HG03095 (cell line): ENCODE data around the gene THSD7A.

Experiments
- ATAC-seq: cut with Tn5 transposase; IDR thresholded peaks from one replicate; pipeline ENCODE4 v1.9.1; 2021; ENCODE audit warnings: moderate library complexity; ENCODE audit not compliant: unreplicated experiment

Gene THSD7A

DNA sequence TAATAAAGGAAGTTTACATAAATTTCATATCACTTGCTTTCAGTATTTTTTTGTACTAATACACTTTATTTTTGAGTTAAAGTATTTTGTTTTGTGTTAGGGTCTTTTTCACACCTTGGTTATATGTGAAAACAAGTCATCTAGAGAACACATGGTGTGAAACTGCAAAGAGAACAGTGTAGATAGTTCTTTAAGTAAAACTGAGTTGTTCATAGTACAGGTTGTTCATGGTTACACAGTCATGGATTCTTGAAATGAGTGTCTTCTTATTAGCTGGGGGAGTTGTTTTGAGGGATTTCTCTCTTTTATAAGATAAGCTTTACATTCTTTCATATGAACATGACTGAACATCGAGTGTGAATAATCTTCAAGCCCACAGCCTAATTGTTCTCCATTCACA lies 244.2 kb downstream of the THSD7A start:
- ATAC-seq, result no peak

DNA sequence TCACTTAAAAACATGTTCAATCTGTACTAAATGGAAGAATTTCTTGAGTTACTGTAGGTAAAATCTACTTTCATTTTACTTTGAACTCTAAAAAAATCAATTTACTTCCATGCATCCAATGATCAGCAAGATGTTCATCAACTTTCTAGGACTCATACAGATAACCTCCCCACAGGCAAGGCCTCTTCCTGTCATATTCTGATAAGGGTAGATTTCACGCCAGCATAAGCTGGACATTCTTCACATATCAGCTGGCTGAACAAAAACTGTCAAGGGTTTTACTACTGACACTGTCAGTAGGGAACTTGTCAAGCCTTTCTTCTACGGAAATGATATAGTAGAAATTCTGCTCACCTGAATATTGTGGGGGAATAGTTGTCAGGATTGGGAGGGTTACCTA lies 244.9 kb downstream of the THSD7A start:
- no peak for ATAC-seq

DNA sequence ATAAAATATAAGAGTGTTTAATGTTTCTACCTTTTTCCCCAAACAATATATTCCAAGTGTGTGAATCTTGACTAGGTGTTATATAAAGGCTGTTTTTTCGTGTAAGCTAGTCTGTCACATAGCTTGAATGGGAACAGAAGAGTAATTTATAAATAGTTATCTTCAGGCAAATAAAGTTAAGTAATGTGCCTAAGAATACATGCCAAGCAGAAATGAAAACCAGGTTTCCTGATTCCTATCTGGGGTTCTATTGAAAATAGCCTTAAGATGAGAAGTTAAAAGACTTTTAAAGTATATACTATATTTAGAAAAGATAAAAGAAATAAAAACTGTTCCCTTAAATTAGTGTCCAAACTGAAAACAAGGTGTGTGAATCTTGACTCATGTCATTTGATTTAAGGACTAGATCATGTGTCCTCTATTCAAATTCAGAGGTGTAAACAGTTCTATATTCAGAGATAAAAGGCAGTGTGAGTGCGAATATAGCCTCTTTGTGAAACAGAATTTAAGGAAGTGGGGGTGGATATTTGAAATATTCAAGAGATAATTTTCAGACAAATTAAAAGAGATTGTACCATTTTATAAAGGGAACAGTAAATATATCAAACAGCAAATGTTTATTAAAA lies 247.5 kb downstream of the THSD7A start:
- no peak for ATAC-seq

DNA sequence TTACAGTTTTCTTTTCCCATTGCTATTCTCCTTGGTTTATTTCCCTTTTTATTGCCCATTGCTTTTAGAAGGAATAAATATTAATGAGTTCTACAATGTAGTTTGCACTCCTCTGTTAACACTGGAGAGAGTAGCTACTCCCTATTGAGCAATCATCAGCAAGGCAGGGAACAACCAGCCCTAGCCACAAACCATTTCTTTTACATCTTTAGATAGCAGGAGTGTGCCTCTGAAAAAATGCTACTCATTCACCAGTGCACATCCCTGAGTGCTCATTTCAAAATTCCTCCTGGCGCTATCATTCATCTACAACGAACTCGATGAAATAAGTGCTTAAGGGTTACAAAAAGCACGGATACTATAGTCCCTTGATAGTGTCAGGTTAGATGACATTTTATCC lies 252.9 kb downstream of the THSD7A start:
- no peak for ATAC-seq

DNA sequence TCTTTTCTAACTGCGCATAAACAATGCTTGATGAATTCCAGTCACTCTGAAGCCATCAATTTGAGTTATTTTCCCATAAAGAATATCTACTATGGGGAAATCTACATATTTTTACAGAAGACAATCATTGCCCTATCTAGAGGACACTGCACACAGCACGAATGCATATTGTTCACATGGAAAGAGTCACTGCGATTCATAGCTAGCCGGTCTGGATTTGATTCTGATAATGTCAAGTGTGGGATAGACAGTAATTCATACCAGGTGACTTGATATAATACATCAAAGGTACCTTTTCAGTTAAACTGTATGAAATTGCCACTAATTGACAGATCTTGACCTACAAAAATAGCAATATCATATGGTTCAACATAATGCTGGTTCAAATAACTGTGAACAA lies 255.7 kb downstream of the THSD7A start:
- ATAC-seq, result no peak

DNA sequence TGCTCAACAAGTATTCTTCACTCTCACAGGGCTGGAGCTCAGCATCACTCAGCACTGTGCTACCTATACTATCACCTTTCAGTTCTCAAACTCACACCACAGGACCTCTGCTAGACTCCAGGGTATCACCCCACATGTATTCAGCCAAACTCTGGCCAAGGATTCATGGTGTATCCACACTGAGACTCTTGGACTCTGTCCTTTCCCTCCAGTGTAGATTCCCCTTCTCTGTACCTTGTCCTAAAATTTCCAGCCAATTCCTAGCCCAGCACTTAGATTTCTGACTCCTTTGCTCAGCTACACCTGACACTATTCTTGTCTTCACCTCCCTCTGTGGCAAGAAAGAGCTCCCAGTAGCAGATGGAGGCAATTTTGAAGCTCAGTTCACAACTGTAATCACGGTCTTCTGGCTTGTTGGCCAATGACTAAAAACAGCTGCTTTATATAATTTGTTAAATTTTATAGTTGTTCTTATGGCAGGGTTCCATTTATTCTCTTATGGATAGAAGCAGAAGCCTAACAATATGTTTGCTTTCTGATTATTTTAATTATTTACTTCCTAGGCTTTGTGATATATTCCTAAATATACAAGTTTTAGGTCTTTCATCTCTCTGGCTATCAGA lies 258.8 kb downstream of the THSD7A start:
- ATAC-seq, result no peak

DNA sequence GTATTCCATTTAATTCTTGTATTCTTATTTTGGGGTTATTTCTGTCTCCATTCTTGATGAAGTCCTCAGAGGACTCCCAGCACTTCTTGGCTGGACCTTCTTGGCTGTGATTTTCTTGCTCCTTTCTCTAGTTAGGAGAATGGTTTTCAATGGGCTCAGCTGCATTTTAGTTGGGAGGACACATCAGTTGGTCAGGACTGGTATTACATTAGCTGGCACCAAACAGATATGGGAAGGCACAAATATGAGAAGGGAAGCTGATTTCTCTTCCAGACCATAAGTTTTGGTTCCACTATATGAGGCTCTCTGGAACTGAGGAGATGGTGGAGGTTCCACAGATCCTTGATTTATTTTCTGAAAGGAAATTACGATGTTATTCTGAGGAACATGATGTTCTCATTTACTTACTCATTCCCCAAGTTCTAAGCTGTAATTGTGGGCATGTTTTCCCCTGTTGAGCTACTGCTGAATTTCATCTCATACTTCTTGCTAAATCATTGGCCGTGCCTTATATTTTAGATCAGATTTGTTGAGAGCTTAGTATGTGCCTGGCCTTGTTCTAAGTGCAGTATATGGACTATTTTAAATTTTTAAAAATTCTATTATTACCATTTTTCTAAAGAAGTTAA lies 261.0 kb downstream of the THSD7A start:
- no peak for ATAC-seq

DNA sequence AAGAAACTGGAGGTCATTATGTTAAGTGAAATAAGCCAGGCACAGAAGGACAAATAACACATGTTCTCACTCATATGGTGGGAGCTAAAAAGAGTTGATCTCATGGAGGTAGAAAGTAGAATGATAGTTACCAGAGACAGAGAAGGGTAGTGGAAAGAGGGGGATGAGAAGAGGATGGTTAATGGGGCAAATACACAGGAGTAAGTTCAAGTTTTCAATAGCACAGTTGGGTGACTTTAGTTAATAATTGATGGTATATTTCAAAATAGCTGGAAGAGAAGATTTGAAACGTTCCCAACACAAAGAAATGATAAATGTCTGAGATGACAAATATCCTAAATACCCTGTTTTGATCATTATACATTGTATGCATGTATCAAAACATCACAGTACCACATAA lies 261.8 kb downstream of the THSD7A start:
- ATAC-seq, result no peak

DNA sequence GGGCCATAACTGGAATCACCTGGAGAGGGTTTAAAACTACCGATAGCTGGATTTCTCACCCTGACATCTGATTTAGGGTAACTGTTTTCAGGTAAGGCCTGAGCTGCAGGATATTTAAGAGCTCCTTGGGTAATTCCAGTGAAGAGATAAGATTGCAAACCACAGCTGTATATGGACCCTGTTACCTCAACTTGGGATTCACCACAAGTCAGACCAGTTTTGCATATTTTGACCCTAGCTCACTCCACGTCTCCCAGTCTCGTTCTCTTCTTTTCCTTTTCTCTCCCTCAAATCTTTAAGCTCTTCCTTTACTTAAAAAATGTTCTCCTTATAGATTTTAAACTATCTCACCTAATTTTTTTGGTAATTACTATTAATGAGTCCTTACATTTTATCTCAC lies 264.4 kb downstream of the THSD7A start:
- ATAC-seq, result no peak

DNA sequence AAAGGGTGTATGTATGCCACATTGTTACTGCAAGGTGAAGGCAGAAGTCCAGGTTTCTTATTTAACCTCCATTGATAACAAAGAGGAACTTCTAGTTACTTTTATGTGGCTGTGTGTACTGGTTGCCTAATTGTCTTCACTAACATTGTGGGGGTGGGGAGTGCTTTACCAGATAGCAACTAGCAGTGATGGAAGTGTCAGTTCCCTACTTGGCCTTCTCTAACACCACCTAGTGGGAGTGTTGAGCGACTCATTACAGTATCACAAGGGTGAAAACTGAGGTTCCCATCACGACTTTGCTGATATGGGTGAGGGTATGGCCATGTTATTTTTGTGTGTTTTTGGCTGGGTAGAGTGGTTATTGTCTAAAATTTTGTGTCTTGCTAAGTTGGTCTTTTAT lies 274.4 kb downstream of the THSD7A start:
- peak; percentile 93 for ATAC-seq

DNA sequence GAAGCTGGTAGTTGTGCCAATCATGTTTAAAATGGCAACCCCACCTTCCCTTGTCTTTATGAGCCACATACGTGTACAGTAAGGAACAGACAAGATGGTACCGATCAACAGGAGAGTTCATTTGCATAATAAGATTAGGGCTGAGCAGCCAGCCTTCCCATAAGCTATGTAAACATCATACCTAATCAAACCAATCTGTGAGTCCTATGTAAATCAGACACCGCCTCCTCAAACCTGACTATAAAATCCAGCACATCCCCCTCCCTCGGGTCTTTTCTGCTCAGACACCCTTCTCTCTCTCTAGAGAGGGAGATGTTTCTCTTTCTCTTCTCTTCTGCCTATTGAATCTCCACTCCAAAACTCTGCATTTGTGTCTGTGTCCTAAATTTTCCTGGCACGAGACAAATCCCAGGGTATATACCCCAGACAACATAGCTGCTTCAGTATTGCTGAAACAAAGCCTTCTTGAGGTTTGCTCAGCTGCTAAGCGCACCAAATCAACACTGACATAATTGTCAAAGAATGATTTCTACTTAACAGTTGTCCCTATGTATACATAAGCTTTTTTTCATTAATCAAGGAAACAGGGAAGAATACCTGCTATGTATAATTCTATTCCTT lies 279.2 kb downstream of the THSD7A start:
- no peak for ATAC-seq

DNA sequence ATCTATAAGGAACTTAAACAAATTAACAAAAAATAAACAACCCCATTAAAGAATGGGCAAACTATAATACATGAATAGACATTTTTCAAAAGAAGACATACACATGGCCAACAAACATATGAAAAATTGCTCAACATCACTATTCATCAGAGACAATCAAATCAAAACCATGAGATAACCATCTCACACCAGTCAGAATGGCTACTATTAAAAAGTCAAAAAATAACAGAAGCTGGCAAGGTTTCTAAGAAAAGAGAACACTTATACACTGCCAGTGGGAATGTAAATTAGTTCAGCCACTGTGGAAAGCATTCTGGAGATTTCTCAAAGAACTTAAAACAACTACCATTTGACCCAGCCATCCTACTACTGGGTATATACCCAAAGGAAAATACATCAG lies 280.5 kb downstream of the THSD7A start:
- no peak for ATAC-seq

DNA sequence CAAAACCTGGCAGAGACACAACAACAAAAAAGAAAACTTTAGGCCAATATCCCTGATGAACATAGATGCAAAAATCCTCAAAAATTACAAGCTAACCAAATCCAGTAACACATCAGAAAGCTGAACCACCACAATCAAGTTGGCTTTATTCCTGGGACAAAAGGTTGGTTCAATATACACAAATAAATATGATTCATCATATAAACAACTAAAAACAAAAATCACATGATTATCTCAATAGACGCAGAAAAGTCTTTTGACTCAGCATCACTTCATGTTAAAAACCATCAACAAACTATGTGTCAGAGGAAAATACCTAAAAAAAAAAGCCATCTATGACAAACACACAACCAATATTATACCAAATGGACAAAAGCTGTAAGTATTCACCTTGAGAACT lies 283.5 kb downstream of the THSD7A start:
- no peak for ATAC-seq

DNA sequence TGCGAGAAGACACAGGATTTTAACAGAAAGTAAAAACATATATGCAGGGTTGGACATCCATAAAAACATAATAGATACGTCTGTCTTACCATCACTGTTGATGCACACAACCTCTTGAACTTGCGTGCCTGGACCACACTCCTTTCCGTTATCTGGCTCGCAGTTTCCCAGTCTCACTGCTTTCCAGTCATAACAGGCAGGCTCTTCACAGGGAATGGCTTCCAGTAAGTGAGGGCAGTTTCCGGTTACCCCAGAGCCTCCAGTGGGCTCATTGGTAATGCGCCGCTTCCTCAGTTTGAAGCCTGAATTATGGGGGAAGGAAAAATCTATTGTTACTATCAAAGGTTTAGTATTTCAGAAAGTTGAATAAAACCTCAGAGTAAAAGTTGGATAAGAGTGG lies 290.7 kb downstream of the THSD7A start:
- no peak for ATAC-seq

DNA sequence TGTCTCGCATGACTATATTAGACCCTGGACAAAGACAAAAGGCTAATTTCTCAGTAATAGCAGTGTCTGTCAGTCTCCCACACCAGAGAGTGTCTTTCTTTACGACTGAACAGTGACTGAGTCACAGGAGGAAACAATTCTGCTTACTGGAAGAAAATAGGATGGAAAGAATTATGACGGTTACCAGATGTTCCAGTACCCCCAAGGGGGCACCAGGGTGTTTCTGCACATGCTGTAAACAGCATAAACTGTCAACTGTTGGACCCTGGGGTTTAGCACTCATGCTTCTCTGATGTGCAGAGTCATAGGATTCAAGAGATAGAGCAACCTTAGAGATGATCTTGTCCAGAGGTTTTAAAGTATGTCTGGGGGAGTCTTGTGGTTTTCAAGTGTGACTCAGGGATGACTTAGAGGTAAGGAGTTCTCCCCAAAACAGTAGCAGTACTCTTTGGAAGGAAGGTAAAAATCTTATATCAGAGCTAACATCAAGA lies 291.7 kb downstream of the THSD7A start:
- no peak for ATAC-seq

DNA sequence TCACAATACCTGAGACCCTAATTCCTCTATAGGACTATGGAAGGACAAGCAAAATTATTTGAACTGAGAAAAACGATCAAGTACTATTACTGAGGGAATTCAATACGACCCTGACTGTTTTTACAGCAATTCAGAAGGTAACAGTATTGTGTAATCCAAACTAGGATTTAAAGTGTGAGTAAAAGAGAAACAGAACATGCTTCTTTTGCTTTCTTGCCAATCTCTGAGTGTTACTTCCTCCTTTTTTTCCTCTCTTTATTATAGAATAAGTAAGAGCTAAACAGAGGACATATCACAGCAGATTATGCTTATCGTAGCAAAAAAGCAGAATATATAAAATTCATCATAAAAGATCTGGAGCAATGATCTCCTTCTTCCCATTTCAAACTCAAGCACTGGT lies 292.1 kb downstream of the THSD7A start:
- ATAC-seq, result no peak

DNA sequence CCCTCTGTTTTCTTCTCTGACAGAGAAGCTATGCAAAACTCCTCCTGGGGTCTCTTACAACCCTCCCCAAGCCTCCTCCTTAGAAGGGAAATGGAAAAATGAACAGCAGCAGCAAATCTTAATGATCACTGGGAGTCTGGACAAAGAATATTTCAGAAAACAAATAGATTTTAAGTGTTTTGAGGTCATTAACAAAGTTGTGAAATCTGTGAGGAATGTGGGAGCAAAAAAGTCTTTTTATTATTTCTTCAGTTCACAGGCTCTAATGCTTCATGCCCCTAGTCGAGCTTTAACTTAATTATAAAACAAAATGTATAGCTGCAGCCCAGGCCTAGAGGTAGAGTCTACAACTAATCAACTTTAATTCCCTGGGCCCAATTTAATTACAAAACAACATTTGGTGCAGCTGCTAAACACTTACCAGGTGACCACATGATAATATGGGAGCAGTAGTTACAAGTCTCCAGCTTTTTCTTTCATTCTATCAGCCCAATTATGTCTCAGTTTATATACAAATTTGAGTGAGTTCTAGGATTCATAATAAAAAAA lies 293.2 kb downstream of the THSD7A start:
- no peak for ATAC-seq

DNA sequence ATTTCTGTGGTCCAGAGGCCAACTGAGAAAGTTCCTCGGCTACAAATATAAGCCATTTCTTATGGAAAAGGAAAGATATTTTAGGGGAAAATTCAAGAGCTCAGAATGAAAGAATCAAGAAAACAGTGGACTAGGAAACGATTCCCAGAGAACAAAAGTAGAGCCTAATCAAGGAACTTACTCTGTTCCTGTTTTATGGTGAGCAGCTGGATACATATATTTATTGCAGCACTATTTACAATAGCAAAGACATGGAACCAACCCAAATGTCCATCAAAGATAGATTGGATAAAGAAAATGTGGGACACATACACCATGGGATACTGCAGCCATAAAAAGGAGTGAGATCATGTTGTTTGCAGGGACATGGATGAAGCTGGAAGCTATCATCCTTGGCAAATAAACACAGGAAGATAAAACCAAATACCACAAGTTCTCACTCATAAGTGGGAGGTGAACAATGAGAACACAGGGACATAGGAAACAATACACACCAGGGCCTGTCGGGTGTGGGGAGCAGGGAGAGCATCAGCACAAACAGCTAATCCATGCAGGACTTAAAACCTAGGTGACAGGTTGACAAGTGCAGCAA lies 298.7 kb downstream of the THSD7A start:
- ATAC-seq, result no peak

DNA sequence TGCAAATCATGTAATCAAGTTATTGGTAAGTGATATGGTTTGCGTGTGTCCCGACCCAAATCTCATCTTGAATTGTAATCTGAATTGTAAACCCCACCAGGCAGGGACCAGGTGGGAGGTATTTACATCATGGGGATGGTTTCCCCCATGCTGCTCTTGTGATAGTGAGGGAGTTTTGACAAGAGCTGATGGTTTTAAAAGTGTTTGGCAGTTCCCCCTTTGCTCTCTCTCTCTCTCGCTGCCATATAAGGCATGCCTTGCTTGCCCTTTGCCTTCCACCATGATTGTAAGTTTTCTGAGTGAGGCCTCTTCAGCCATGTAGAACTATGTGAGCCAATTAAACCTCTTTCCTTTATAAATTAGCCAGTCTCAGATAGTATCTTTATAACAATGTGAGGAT lies 302.6 kb downstream of the THSD7A start:
- ATAC-seq, result no peak

DNA sequence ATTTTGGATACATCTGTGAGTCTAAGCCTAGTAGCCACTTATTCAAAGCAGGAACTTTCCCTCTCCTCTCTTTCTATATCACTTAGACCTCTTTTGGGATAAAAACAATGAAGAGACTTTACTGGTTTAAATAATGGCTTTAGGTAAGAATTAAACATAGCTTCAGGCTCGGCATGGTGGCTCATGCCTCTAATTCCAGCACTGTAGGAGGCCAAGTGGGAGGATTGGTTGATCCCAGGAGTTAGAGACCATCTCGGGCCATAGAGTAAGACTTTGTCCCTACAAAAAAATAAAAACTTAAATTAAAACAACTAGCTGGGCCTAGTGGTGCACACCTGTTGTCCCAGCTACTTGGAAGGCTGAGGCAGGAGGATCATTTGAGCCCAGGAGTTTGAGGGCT lies 304.3 kb downstream of the THSD7A start:
- no peak for ATAC-seq
